ENCODE measurements around the gene METTL4. TPM values are rescaled to one million over a fixed set of nuclear protein-coding genes. Genes with fewer than 3 reads are reported as not detected.
A peak's percentile ranks its signal among the peaks of the same experiment; 100 is the strongest.
"Not testable (repeated sequence)": the region's sequence is repeated elsewhere in the genome, so short reads cannot be mapped to it uniquely, and the experiment has no call there.

METTL4 gene
- total RNA-seq, 1 donor from 2014 or later: 12.6 TPM

DNA sequence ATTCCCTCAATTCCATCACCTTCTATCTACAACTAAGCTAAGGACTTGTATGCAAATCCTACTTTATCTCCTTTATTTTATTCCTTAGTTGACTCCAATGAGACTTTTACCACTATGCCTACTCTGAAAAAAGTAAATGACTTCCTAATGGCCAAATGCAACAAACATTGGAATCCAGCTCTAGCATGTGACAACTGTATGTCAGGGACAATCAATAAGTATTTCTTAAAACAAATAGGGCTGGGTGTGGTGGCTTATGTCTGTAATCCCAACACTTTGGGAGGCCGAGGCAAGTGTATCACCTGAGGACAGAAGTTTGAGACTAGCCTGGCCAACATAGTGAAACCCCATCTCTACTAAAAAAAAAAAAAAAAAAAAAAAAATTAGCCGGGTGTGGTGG, 21.8 kb downstream of the METTL4 start:
- no peak for TF ChIP-seq CTCF (conservative IDR thresholded peaks at IDR 0.05)
- Mint-ChIP-seq H3K27me3 (ENCODE audit: low read depth) (no peaks in the 10 kb centered on the region), H3K27ac (ENCODE audit: unreplicated experiment) (no peak overlapping the region), H3K9me3 (no peaks in the 10 kb centered on the region), H3K36me3 (ENCODE audit: low read depth) (peaks cover 5% of the 10 kb centered on the region), H3K4me1 (no peaks in the 10 kb centered on the region), H3K4me3 (no peak overlapping the region)
- DNase-seq (ENCODE audit: low read depth, low spot score): no peak

GRCh38 chr18:2547477-2548087, 23.7 kb downstream of the METTL4 start:
- H3K27me3 Mint-ChIP-seq (ENCODE audit: low read depth): no peaks in the 10 kb centered on the region
- H3K36me3 Mint-ChIP-seq (ENCODE audit: low read depth): peaks cover 5% of the 10 kb centered on the region
- TF ChIP-seq CTCF (conservative IDR thresholded peaks at IDR 0.05): peak; percentile 81
- H3K4me3 Mint-ChIP-seq: no peak overlapping the region
- H3K9me3 Mint-ChIP-seq: no peaks in the 10 kb centered on the region
- H3K27ac Mint-ChIP-seq (ENCODE audit: unreplicated experiment): no peak overlapping the region
- DNase-seq (ENCODE audit: low read depth, low spot score): no peak
- H3K4me1 Mint-ChIP-seq: no peaks in the 10 kb centered on the region

- DNase-seq (ENCODE audit: low read depth, low spot score): no peak
- Mint-ChIP-seq H3K4me3 (no peak overlapping the region), H3K4me1 (no peaks in the 10 kb centered on the region), H3K36me3 (ENCODE audit: low read depth) (no peaks in the 10 kb centered on the region), H3K9me3 (no peaks in the 10 kb centered on the region), H3K27ac (ENCODE audit: unreplicated experiment) (no peak overlapping the region), H3K27me3 (ENCODE audit: low read depth) (no peaks in the 10 kb centered on the region)
- TF ChIP-seq CTCF (conservative IDR thresholded peaks at IDR 0.05): no peak
Observed at GRCh38 chr18:2545155-2545554, 26.1 kb downstream of the METTL4 start.

GRCh38 chr18:2541925-2542563, 29.3 kb downstream of the METTL4 start:
- not testable (repeated sequence) for H3K4me3 Mint-ChIP-seq; H3K27me3 Mint-ChIP-seq (ENCODE audit: low read depth); H3K9me3 Mint-ChIP-seq; H3K27ac Mint-ChIP-seq (ENCODE audit: unreplicated experiment); DNase-seq (ENCODE audit: low read depth, low spot score); H3K36me3 Mint-ChIP-seq (ENCODE audit: low read depth); H3K4me1 Mint-ChIP-seq
- TF ChIP-seq CTCF (conservative IDR thresholded peaks at IDR 0.05): peak; percentile 81

GRCh38 chr18:2540575-2540974, 30.7 kb downstream of the METTL4 start:
- no peaks in the 10 kb centered on the region for H3K9me3 Mint-ChIP-seq
- peaks cover 14% of the 10 kb centered on the region for H3K4me1 Mint-ChIP-seq
- no peak for DNase-seq (ENCODE audit: low read depth, low spot score)
- H3K27ac Mint-ChIP-seq (ENCODE audit: unreplicated experiment): no peak overlapping the region
- H3K36me3 Mint-ChIP-seq (ENCODE audit: low read depth): peaks cover 6% of the 10 kb centered on the region
- no peak overlapping the region for H3K4me3 Mint-ChIP-seq
- no peaks in the 10 kb centered on the region for H3K27me3 Mint-ChIP-seq (ENCODE audit: low read depth)
- TF ChIP-seq CTCF (conservative IDR thresholded peaks at IDR 0.05): no peak

Measured in neural crest cell (in vitro differentiated cells).